Ureter (tissue), 1 donor: ENCODE results near the gene GMPR. TPM values are rescaled to one million over a fixed set of nuclear protein-coding genes. Genes with fewer than 3 reads are reported as not detected.
"Not testable (repeated sequence)": the region's sequence is repeated elsewhere in the genome, so short reads cannot be mapped to it uniquely, and the experiment has no call there.

Experiments used
- DNase-seq: peaks from one replicate; pipeline ENCODE4 v3.0.0-alpha.2; 2020; ENCODE audit warnings: low spot score
- total RNA-seq: library from RNA; stranded (reverse); gene quantifications from one replicate; pipeline ENCODE4 v1.2.4, GENCODE V29; 2023
- donor health status: DM: yes; HTN: yes; CAD: no.

The GMPR gene
- total RNA-seq, 1 donor from 2014 or later: 2.3 TPM

GRCh38 chr6:16225062-16225731, 13.2 kb upstream of the GMPR start:
- not testable (repeated sequence) for DNase-seq

DNA sequence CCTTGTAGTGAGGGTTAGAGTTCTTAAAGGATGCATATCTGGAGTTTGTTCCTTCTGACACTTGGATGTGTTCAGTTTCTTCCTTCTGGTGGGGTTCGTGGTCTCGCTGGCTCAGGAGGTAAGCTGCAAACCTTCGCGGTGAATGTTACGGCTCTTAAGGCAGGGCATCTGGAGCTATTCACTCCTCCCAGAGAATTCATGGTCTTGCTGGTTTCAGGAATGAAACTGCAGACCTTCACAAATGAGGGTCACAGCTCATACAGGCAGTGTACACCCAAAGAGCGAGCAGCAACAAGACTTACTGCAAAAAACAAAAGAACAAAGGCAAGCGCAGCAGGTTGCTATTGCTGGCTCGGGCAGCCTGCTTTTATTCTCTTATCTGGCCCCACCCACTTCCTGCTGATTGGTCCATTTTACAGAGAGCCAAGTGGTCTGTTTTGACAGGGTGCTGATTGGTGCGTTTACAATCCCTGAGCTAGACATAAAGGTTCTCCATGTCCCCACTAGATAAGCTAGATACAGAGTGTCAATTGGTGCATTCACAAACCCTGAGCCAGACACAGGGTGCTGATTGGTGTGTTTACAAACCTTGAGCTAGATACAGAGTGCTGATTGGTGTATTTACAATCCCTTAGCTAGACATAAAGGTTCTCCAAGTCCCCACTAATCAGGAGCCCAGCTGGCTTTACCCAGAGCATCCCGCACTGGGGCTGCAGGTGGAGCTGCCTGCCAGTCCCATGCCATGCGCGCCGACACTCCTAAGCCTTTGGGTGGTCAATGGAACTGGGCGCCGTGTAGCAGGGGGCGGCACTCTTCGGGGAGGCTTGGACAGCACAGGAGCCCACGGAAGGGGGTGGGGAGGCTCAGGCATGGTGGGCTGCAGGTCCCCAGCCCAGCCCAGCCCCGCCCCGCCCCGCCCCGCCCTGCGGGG, 12.0 kb upstream of the GMPR start:
- DNase-seq: not testable (repeated sequence)

DNA sequence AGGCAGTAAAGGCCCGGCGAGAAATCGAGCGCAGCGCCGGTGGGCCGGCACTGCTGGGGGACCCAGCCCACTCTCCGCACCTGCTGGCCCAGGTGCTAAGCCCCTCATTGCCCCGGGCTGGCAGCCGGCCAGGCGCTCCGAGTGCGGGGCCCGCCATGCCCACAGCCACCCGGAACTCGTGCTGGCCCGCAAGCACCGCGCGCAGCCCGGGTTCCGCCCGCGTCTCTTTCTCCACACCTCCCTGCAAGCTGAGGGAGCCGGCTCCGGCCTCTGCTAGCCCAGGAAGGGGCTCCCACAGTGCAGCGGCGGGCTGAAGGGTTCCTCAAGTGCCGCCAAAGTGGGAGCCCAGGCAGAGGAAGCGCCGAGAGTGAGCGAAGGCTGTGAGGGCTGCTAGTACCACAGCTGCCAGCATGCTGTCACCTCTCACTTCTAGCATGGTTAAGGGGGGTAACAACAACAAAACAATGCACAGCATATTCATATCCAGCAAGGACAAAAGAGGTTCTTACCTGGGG, 11.3 kb upstream of the GMPR start:
- DNase-seq: no peak

GRCh38 chr6:16227605-16228004, 10.8 kb upstream of the GMPR start:
- DNase-seq: no peak

GRCh38 chr6:16228043-16228442, 10.3 kb upstream of the GMPR start:
- no peak for DNase-seq

DNA sequence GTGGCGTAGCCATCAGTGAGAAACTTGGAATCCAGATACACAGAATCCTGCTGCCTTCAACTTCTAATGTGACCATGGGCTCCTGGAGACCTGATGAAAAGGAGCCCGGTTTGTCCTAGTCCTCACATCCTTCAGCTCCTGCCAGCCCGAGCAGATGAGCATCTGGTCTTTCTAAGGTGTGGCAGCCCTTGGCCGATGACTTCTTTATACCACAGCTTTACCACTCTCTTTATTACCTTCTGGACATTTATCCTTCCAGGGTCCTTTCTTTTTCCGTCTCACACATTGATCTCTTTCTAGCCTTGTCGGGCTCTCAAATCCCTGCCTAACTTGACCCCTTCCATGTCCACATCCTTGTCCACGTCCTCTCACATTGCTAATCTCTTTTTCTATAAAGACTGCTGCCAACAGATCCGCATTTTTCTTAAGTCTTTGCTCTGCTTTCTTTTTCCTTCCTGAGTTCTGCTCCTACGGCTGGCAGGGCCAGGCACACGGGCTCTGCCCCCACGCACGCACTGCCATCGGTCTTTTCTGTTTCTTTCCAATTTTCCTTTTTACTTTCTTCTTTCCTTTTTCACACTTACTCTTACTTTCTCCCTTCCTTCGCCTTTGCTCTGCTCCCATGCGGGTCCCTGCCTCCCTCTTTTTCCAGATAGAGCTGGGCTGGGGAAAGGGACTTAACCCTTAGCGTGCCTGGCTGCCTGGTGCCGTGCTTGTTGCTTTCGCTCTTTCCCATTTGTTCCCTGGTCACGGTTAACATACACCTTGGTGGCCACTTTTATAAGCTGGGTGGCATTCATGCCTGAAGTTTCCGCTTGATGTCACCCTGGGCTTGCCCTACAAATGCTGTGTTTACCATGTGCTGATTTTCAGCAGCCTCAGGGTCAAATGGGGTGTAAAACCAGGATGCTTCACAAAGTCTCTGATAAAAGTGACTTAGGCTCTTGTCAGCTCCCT, 9.4 kb upstream of the GMPR start:
- DNase-seq: no peak

- no peak for DNase-seq
These were observed 8.7 kb upstream of the GMPR start for GRCh38 chr6:16229700-16230099.

DNA sequence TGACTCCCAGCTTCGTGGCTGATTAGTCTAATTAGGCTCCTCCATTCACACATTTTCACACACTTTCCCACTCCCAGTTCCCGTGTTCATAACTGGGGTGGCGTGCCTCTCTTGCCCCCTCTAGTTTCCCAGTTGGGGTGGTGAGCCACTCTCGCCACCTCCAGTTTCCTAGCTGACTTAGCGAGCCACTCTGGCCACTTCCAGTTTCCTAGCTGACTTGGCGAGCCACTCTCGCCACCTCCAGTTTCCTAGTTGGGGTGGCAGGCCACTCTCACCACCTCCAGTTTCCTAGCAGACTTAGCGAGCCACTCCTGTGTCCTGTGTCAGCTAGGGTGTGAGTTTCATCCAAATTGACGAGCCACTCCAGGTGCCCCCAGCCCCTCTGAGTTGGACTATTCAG, 7.4 kb upstream of the GMPR start:
- DNase-seq: no peak

DNA sequence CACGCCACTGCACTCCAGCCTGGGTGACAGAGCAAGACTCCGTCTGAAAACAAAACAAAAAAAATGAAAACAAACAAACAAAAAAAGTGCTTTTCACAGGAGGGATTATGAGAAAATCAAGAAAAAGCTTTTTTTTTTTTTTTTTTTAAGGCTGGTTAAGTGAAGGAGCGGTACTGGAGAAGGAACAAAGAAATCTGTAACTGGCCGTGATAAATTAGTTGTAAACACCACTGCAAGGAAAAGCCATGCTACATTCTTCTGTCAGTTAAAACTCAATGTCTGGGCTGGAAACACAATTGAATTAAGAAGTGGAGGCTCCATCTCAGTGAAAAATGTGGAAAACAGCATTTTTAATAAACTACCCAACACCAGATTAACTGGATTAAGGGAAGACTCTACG, 6.3 kb upstream of the GMPR start:
- DNase-seq: no peak

GRCh38 chr6:16236009-16236501, 2.3 kb upstream of the GMPR start:
- no peak for DNase-seq

DNA sequence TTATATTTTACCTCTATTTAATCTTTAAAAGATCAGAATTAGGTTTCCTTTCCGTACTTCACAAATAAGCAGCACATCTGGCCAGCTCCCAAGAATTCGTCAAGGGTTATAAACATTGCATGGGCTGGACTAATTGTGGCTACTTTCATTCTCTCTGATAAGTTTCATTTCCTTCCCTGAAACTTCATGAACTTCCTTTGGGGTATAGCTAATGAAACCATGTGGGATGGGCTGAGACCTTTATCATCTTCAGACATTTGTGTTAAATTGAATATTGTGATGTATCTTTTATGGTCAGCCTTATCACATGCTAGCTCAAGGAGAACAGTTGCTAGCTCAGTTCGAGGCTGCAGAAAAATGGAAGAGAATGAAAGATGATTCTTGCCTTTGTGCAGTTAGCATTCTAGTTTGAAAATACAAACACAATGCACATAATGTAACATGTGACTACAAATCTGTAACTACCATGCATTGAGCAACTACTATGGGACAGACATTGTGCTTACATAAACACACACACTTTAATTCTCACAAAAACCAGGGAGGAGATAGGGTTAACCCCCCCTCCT, 1.7 kb upstream of the GMPR start:
- peak; percentile 54 for DNase-seq

DNA sequence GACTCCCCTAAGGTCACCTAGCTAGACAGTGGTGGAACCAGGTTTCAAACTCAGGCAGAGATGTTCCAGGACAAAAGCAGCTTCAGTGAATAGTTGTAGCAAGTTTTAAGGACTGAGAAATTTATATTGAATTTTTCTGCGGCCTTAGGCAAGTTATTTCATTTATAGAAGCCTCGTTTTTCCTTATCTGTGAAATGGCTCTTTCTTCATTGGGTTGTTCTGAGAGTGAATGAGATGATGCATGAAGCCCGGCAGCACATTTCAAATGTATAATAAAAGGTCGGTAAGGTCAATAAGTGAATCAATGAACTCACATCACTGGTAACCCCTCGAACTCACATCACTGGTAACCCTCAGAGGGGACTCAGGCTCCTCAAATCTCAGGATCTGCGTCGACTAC, 1.1 kb upstream of the GMPR start:
- DNase-seq: no peak

- peak; percentile 62 for DNase-seq
These were observed 793 bp downstream of the GMPR start for GRCh38 chr6:16238963-16239797.

DNA sequence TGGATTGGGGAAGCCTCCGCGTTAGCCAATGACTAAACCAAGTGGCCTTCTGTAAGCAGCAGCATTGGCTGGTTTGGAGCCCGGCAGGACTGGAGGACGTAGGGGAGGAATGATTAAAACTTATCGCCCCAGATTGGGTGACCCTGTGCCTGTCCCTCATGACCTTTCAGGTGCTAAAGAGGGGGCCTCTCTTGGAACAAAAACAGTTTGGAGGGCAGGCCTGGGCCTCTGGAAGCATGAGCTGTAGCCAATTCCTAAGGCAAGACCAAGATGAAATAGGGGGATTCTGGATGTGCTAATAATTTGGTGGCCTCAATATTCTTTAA, 1.4 kb downstream of the GMPR start:
- no peak for DNase-seq

DNA sequence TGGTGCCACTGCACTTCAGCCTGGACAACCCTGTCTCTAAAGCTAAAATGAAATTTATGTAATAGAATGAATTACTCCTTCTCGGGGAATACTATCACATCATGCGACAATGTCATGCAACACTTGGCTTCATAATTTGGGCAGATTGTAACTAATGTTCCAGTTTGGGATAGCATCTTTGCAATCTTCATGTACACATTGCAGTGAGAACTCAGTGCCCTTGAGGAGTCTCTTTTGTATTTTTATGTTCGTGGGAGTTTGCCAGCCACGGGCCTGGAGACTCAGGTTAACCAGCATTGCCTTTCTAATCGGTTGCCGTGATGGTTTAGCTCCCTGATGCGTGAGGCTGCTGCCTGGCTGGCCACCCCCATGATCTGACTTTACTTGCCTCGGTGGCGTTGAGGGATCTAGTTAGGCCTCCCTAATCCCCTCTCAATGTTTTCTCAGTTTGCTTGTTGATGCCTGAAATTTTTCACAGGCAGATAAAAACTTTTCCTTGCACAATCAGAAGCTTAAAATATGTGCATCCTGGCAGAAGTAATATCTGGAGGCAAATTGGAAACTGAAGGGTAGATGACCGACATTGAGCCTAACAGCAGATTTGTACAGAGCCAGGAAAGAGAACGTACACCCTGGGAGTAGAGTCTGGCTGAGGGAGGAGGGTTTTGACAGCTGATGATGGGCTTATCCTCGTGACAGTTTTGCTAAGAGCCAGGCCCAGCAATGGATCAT, 2.4 kb downstream of the GMPR start:
- no peak for DNase-seq

GRCh38 chr6:16241321-16241689, 2.9 kb downstream of the GMPR start:
- no peak for DNase-seq

DNA sequence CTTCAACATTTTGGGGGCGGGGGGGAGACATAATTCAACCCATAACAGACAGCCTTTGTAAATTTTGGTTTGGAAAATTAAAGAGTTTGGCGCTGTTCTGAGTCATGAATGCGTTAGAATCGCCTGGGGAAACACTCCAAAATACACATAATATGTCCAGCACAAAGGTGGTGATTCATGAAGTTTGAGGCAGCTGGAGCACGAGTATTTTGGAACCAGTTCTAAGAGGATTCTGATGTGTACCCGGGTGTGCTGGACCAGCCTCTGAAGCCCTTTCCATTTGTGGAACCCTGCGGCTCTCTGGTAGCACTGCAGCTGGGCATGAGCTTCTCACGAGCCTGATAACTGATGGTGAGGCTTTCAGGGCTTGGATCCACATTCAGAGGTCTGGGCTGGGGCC, 4.7 kb downstream of the GMPR start:
- no peak for DNase-seq

DNA sequence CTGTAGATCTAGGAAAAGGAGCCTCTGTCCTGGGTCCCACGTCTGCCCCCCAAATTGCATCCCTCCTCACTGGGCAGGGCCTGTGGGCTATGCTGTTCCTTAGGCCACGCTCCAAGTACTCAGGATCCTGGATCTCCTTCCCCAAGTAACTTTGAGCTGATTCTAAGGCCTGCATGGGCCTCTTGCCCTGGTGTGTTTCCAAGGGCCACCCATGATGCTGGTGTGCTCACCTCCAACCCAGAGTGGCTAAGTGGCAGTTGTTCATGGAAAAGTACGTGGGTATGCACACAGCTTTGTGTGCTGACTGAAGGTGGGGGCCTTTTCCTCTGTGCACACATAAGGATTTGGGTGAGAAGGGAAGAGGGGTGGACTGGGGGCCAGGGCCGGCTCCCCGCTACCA, 5.3 kb downstream of the GMPR start:
- DNase-seq: no peak

DNA sequence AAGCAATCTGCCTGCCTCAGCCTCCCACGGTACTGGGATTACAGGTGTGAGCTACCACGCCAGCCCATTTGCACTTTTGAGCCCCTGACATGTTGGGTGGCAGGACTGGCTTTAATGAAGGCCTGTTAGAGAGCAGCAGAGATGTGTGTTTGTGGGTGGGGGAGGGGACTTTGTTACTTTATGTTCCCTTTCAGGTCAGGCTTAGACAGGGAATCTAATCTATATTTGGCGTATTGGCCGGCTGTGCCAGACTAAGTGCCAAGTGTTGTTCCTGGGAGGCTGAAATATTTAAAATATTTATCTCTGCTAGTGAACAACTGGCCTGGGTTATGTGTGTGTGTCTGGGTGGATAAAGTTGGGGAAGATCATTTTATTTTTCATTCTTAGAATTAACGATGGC, 6.1 kb downstream of the GMPR start:
- no peak for DNase-seq
